AG04450 (cell line): ENCODE data around the gene TSPO. TPM values are rescaled to one million over a fixed set of nuclear protein-coding genes. Genes with fewer than 3 reads are reported as not detected.
"Not testable (repeated sequence)": the region's sequence is repeated elsewhere in the genome, so short reads cannot be mapped to it uniquely, and the experiment has no call there.

Experiments
- CTCF ChIA-PET: fragments of 300-600, 350-600 bp; formaldehyde crosslinking; extraction: SDS; loops from one replicate; lab custom pipeline; 2022; ENCODE audit warnings: antibody characterized with exemption, inconsistent platforms; lab: Charles Lee
- POLR2A ChIA-PET: fragments of 350-600 bp; formaldehyde crosslinking; extraction: SDS; loops from one replicate; lab custom pipeline; 2021; ENCODE audit warnings: antibody characterized with exemption, inconsistent platforms; lab: Yijun Ruan, JAX
- DNase-seq: peaks from one replicate; pipeline ENCODE4 v3.0.0-alpha.2; 2011; ENCODE audit warnings: low read depth, low spot score
- H3K27ac ChIP-seq: one replicate; pipeline ENCODE4 v1.5.1; 2012; ENCODE audit warnings: low read depth, low read length, control low read depth
- H3K27me3 ChIP-seq: one replicate; pipeline ENCODE4 v1.6.0; 2012; ENCODE audit warnings: low read length; ENCODE audit not compliant: control insufficient read depth, insufficient read depth
- H3K4me3 ChIP-seq: 2 replicates; pipeline ENCODE4 v1.5.1; 2011; ENCODE audit warnings: mild to moderate bottlenecking, low read depth, low read length, control low read depth
- H3K9me3 ChIP-seq: 2 replicates; pipeline ENCODE4 v1.5.1; 2012; ENCODE audit warnings: low read length; ENCODE audit not compliant: control insufficient read depth, insufficient read depth
- CTCF ChIP-seq: IDR thresholded peaks from 2 replicates; pipeline ENCODE4 v1.5.1; 2011; ENCODE audit warnings: low read depth, low read length, control low read depth, inconsistent platforms
- polyA minus RNA-seq: library from RNA; depleted of rRNA, polyadenylated mRNA; stranded (reverse); fragments of >200 nt; gene quantifications from 2 replicates; pipeline ENCODE4 v1.2.3, GENCODE V29; 2011; rRNA and poly(A)+ RNA removed
- polyA plus RNA-seq: library from polyadenylated mRNA; depleted of rRNA; stranded (reverse); fragments of >200 nt; gene quantifications from 2 replicates; pipeline ENCODE4 v1.2.3, GENCODE V29; 2011; rRNA removed

Gene TSPO
- polyA plus RNA-seq (107 and 146 TPM in 2 replicates), polyA minus RNA-seq (17.3 and 23.5 TPM in 2 replicates)

- ChIA-PET CTCF (interaction anchor here (0.6 to 0.7 kb wide), 3 partner anchors 140 to 498 kb away, joined by 4 to 7 read pairs (median 5); no protein-coding TSS in a partner anchor), POLR2A (no interaction called here)
Measured at GRCh38 chr22:43151251-43152002, at the start of gene TSPO. Gene TSPO, plus strand, starts transcription at chr22:43151559. Its CDS starts 7,680 bp downstream, at chr22:43159239.

GRCh38 chr22:43104056-43104625 is 47.2 kb upstream of the TSPO start:
- DNase-seq, H3K4me3 ChIP-seq, H3K27ac ChIP-seq, CTCF ChIA-PET, POLR2A ChIA-PET, H3K9me3 ChIP-seq: not testable (repeated sequence)
- H3K27me3 ChIP-seq, result peaks cover 15% of the 10 kb centered on the region

More at GRCh38 chr22:43151251-43152002, at the start of gene TSPO:
- H3K9me3 ChIP-seq, result no peaks in the 10 kb centered on the region; the same call in 1 of the 2 replicates
- no peak for DNase-seq
- H3K4me3 ChIP-seq, result peak within 1 kb of the TSS; percentile 80
- TF ChIP-seq CTCF, result peak; percentile 21; the same call in 1 of the 2 replicates
- H3K27me3 ChIP-seq, result no peaks in the 10 kb centered on the region
- peak within 1 kb of the TSS; percentile 61 for H3K27ac ChIP-seq

GRCh38 chr22:43104950-43105349 is 46.4 kb upstream of the TSPO start:
- H3K4me3 ChIP-seq, CTCF ChIA-PET, DNase-seq, H3K9me3 ChIP-seq, POLR2A ChIA-PET, H3K27ac ChIP-seq: not testable (repeated sequence)
- peaks cover 23% of the 10 kb centered on the region for H3K27me3 ChIP-seq

- CTCF ChIA-PET, result no interaction called here
- H3K27ac ChIP-seq, result no peak overlapping the region
- no peak overlapping the region for H3K4me3 ChIP-seq
- POLR2A ChIA-PET, result no interaction called here
- DNase-seq, result no peak
- no peaks in the 10 kb centered on the region; the same call in 1 of the 2 replicates for H3K9me3 ChIP-seq
- H3K27me3 ChIP-seq, result peaks cover 33% of the 10 kb centered on the region
- TF ChIP-seq CTCF, result no peak
Measured at GRCh38 chr22:43106302-43106701, 45.1 kb upstream of the TSPO start.

GRCh38 chr22:43109511-43109910 is 41.8 kb upstream of the TSPO start:
- no peak for DNase-seq
- Histone ChIP-seq H3K27ac (no peak overlapping the region), H3K9me3 (no peaks in the 10 kb centered on the region; the same call in 1 of the 2 replicates), H3K27me3 (peaks cover 60% of the 10 kb centered on the region), H3K4me3 (no peak overlapping the region)
- TF ChIP-seq CTCF, result no peak
- ChIA-PET CTCF (no interaction called here), POLR2A (no interaction called here)
